ENCODE measurements around the gene DDIT4L.
"Not testable (repeated sequence)": the region's sequence is repeated elsewhere in the genome, so short reads cannot be mapped to it uniquely, and the experiment has no call there.

Gene DDIT4L

DNA sequence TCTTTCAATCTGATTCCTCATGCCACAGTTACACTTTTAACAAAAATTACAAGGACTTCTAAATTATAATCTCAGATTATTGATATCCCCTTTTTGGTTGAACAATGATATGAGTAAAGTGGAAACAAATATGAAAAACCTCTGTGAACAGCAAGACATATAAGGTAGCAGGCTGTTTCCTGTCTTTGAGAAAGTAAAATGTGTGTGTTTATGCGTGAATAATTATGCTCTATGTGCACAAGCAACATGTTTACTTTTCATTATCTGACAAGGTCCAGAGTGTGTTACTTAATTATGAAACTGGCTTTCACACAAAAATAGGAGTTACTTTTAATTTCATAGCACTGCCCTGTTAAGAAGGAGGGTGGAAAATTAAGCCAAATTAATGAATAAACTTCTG lies 43.1 kb downstream of the DDIT4L start:
- H3K4me3 ChIP-seq (ENCODE audit: low read depth, low read length): no peak overlapping the region
- no peak for TF ChIP-seq CTCF (IDR thresholded peaks at IDR 0.05; ENCODE audit: borderline replicate concordance, insufficient read depth, low read depth, low read length)

DNA sequence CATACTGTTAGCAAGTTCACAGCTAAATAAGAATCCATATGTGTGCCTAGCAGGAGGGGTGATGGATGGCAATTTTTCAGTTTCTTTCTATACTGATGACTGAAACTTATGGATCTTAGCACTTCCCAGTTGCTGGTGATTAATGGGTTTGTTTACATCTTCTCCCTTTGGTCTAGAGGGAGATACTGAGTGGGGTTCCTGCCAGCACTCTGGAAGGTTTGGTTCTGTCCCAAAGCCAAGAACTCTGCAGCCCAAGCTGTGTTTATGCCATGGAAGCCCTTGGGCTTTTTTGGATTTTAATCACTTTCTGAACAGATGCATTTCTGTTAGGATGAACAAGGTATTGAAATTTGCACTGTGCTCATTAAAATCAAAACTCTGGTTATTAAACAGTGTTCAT lies 43.5 kb downstream of the DDIT4L start:
- no peak for TF ChIP-seq CTCF (IDR thresholded peaks at IDR 0.05; ENCODE audit: borderline replicate concordance, insufficient read depth, low read depth, low read length)
- H3K4me3 ChIP-seq (ENCODE audit: low read depth, low read length): no peak overlapping the region

DNA sequence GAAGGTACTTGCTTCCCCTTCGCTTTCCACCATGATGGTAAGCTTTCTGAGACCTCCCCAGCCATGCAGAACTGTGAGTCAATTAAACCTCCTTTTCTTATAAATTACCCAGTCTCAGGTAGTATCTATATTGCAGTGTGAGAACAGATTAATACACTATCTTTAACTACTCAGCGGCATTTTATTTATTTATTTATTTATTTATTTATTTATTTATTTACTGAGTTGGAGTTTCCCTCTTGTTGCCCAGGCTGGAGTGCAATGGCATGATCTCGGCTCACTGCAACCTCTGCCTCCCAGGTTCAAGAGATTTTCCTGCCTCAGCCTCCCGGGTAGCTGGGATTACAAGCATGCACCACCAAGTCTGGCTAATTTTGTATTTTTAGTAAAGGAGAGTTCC lies 52.9 kb downstream of the DDIT4L start:
- H3K4me3 ChIP-seq (ENCODE audit: low read depth, low read length): not testable (repeated sequence)

All from GM12875 (cell line).